GM21717 (cell line): ENCODE results near the gene RPS18.
"Not testable (repeated sequence)": the region's sequence is repeated elsewhere in the genome, so short reads cannot be mapped to it uniquely, and the experiment has no call there.

ENCODE experiments used
- ATAC-seq: cut with Tn5 transposase; IDR thresholded peaks from one replicate; pipeline ENCODE4 v1.9.1; 2021; ENCODE audit warnings: mild to moderate bottlenecking, moderate library complexity; ENCODE audit not compliant: unreplicated experiment

RPS18 gene

DNA sequence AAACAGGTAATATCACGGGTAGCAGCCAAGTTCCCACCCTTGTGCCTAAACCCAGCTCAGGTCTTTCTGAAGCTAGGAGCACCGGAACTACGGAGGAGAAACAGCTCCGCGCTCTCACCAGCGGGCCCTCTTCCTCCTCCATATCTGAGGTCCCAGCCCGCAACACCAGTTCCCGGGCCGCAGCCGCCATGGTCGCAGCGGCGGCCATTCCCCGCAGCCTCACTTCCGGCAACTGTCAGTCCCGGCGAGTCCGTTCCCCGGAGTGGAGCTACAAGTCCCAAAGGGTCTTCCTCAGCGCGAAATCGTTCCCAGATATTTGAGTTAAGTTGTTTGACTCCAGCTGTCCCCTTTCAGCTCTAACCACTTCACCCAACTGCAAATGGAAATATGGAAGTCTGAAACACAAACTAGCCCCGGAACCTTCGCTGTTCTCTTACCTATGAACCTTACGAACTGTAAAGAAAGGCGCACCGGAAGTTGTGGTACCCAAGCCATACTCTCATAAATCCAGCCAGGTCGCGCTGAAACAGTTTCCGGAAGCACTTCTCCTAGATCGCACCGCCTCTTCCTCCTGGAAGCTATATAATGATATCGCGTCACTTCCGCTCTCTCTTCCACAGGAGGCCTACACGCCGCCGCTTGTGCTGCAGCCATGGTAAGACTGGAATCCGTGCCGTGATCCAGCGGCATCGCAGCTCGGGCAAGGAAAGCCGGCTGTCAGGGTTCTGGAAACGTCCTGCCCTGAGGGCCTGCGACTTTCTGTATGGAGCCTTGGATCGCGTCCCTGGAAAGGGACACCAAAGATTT, at the start of gene RPS18, which contains the start of gene VPS52:
TSS of gene RPS18 (plus strand) at position 608 of the 807 bp plus-strand sequence. CDS start at position 653, 45 bp downstream.
TSS of gene VPS52 (minus strand) at position 409 of the 807 bp plus-strand sequence. CDS start at position 208, 201 bp downstream.
- ATAC-seq: peak; percentile 54

DNA sequence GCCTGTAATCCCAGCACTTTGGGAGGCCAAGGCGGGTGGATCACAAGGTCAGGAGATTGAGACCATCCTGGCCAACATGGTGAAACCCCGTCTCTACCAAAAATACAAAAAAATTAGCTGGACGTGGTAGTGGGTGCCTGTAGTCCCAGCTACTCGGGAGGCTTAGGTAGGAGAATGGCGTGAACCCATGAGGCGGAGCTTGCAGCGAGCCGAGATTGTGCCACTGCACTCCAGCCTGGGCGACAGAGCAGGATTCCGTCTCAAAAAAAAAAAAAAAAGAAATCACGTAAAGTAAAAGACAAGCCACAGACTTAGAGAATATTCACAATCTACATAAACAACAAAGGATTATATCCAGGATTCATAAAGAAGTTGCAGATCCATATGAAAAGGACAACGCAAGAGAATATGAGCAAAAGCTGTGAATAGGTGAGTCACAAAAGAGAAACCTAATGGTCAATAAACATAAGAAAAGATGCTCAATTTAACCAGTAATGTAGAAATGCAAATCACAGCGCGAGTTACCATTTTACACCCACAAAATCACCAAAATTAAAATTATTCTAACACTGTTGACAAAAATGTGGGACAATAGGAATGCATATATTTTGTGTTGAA, 45.3 kb upstream of the RPS18 start:
- ATAC-seq: not testable (repeated sequence)

DNA sequence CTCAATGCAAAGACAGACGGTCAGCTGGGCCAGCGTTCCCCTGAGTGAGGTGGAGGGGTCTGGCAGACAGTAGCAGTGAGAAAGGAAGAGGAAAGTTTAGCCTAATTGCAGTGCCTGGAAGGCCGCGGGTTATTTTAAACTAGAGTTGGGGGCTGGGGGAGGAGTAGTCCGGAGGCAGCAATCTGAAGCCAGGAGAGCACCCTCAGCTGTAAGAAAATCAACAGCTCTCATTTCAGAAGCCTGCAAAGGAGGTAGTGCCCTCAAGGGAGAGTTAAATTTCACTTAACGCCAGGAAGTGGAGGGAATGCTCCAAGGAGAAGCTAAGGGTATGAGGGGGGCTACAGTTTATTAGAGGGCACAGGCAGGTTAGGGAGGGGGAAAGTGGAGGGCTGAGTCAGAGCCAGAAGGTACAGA, 36.6 kb upstream of the RPS18 start:
- ATAC-seq: no peak

DNA sequence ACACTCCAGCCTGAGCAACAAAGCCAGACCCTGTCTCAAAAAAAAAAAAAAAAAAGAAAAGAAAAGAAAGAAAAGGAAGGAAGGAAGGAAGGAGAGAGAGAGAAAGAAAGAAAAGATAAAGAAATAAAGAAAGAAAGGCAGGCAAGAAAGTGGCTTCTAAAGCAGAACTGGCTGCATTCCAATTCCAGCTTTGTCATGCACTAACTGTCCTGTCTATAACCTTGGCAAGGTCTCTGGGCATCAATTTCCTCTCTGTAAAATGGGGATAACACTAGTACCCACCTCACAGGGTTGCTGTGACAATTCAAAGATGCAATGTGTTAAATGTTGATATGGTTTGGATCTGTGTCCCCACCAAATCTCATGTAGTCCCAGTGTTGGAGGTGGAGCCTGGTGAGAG, 35.5 kb upstream of the RPS18 start:
- ATAC-seq: no peak

DNA sequence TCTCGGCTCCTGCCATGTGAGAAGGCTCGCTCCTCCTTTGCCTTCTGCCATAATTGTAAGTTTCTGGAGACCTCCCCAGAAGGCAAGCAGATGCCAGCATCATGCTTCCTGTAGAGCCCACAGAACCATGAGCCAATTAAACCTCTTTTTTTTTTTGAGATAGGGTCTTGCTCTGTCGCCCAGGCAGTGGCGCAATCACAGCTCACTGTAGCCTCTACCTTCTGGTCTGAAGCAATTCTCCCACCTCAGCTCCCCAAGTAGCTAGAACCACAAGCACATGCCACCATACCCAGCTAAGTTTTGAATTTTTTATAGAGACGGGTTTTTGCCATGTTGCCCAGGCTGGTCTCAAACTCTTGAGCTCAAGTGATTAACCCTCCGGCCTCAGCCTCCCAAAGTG, 35.0 kb upstream of the RPS18 start:
- ATAC-seq: no peak

DNA sequence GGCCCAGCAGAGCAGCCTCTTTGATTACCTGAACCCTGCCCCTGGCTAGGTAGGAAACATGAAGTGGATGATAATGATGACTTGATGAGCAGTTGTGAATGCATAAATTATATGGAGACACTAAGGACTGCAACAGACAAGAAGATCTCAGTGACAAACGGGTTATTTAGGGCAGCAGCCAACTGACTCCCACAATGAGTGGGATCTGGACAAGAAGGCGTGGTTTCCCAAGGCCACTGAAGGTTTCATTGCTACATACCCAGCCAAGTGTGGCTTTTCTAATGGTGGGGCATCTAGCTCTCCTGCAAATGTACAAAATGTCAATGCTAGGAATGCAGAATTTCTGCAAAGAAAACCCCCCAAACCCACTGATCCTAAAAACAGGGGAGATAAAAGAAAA, 34.1 kb upstream of the RPS18 start:
- no peak for ATAC-seq

DNA sequence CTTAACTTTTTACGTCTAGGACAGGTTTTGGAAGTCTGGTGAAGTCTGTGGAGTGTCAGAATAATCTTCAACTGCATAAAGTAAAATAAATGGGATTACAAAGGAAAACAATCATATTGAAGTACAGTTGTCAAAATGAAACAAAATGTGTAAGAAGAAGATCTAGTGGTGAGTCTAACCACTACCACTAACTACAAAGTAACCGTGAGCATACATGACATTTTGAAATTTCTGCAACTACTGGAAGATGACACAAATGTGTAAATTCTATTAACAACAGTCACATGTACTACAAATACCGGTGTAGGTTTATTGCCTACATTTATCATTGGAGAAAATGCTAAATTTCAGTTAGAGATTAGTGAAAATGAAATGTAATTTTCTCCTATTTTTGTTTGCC, 29.9 kb upstream of the RPS18 start:
- ATAC-seq: no peak

DNA sequence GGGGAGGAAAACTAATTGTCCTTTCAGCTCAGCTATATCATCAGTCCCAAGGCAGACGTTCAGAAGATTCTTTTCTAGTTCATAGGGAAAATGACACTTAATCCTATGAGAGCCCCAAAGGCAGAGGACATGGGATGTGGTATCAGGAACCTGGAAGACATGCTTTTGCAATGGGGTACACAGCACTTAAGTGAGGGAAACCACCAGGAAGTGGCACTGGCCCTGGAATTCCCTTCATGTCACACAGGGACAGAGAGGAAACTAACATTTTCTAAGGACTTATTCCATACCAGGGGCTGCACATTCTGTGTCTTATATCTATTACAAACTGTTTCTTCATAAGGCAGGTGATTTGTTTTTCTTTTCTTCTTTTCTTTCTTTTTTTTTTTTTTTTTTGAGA, 28.4 kb upstream of the RPS18 start:
- no peak for ATAC-seq

DNA sequence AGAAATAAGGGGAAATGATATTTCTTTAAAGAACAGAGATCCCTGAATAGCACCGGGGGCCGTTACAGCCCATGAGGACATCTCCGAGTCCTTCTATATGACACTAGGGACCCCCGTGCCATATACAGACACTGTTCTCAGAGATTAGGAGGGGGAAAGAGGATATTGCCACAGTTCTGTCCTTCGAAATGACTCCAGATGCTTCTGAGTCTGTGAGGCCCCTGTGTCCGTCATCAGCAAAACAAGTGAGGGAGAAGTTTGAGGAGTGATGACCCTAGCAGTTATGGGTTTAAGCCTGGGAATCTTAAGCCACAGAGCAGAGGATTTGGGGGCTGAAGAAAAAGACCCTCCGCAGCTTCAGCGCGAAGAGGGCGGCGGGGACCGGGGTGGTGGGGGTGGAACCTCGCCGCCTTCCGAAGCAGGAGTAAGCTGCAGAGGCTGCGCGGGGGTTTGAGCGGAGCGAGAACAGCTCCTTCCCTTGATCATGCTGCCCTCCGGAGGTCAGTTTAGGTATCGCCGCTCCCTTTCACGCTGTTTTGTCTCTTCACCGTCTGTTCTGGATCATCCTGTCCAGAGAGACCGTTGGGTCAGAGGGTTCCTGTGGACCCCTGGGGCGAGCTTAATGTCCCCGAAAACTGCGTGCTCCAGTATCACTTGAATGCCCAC, 23.8 kb upstream of the RPS18 start:
- ATAC-seq: no peak

DNA sequence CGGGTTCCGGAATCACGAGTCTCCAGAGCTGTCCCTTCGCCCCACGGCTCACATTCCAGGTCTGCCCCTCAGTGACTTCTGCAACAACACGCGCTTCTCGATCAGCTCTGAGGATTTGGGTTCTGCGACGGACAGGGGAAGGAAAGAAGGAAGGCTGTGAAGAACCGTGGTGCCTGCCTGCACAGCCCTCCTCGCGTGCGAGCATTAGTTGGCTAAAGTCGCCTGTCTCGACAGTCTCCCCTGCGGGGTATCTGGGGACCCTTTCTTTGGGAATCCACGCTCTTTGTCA, 23.3 kb upstream of the RPS18 start:
- peak; percentile 16 for ATAC-seq

DNA sequence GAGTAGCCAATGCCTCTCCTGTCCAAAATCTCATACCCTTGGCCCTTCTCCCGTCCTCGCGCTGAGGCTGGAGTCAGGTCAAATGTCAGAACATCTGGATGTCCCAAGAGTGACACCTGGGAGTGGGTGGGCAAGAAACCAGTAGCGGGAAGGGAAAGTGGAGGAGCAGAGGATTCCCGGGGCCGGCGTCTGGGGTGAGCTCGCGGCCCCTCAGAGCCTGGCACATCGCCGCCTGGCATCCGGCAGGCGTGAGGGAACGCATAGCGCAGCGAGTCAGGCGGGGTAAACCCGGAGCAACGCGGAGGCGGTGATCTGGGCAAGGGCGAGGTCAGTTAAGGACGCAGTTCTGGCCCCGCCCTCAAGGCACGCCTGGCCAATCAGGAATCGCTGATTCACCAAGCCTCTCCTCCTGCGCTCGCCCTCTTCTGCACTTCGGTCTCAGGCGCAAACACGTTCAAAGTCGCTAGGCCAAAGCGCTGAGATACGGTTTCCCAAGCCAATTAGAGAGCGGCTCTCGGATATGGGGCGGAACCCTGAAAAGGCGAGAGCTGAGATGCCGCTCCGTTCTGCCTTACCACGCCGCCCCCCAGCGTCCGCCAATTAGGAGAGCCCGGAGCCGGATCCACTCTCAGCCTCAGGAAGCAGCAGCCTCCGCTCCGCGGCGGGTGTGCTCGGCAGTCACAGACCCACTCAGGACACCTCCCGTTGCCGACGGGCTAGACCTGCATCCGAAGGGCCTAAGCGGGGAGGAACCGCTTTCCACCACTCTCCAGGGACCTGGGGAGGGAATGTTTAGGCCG, 22.7 kb upstream of the RPS18 start:
- peak; percentile 83 for ATAC-seq

DNA sequence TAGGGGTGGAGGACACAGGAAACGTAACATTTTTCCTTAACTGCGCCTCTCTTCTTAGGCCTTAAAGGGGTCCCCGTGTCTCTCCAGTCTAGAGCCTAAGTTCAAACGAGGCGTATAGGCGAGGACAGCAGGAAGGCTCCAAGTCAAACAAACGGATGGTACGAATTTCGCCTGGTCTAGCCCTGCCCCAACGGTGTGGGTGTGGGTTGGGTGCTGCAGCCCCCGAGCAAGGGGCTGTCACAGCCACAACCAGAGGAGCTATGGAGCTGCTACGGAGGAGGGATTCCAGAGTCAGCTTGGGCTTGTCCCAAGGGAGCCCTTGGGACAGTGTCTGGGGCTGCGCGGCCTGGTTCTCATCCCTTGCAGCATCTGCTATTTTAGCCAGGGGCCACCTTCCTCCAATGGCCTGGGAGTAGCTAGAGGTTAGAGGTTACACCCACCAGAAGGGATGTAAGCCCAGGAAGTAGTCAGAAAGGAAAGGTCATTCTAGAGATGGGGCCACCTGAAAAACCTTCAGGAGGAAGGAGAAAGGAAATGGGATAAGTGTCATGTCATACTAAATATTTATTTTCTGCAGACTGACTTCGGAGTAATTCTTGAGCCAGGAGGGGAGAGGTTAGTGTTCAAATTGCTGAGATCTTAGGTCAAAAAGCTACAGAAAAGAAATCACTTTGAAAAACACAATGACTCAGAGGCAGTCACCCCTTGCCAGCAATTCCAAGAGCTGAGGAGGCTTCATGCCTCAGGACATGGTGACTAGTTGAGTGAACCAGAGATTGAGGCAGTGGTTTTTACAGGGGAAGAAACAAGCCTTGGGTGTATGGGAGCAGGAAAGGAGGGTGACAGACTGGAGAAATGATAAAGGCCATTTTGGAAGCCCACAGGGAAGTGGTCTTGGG, 21.9 kb upstream of the RPS18 start:
- ATAC-seq: peak; percentile 1

DNA sequence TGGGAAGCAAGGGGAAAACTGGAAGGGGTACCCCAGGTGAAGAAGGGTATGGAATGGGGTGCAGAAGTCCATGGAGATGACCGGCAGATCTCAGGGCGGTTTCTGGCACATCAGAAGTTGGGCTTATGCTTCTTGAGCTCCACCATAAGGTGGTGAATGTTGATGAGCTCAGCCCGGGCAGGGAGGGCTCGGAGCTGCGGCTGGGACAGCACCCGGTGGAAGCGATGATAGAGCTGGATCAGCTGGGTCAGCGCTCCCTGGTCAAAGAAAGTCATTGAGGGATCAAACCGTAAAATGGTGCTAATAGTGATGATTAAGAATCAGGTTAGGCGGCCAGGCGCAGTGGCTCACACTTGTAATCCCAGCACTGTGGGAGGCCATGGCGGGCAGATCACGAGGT, 21.1 kb upstream of the RPS18 start:
- ATAC-seq: no peak

DNA sequence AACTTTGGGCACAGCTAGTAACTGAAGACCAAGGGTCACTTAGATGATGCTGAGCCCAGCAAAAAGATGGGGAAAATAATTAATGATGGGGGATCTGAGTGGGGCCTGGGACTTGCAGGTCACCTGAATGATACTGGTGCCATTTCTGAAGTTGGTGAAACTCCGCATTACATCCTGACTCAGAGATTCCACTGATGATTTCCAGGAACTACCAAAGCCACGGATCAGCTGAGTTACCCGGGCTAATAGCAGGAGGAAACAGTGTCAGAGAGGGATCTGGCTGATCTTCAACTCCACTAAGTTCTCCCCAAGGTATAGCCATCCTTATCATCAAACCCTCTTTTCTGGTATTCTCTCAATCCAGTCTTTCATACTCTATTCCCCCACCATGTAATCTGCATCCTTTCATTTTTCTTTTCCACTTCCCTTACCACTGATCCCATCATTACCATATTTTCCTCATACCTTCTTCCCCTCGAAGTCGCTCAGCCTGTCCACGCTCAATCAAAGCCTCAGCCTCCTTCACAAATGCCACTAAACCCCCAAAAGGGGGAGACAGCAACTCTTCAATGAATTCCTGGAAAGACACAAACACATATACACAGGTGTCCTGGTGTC, 20.4 kb upstream of the RPS18 start:
- no peak for ATAC-seq

DNA sequence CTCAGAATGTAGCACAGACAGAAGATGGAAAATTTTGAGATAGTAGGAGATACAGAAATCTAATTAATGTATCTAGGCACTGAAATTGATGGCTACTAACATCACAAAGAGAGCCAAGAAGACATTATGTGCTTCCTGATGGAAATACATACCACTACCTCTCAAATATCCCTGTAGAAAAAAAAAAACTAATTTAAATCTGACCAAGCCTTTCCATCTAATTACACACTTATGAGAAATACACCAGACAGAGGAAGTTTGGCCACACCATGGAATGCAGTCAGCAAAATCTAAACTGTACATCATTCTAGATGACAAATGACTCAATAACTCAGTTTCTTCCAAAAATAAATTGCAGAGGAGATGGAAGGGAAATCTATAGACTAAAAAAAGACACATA, 19.1 kb upstream of the RPS18 start:
- no peak for ATAC-seq

DNA sequence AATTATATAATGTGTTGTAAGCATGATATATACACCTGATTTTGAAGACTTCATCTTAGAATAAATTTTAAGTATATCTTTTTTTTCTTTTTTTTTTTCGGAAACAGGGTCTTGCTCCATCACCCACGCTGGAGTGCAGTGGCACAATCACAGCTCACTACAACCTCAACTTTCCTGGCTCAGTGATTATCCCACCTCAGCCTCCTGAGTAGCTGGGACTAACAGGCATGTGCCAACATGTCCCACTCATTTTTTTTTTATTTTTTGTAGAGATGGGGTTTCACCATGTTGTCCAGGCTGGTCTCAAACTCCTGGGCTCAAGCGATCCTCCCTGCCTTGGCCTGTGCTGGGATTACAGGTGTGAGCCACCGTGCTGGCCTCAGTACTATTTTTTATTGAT, 17.3 kb upstream of the RPS18 start:
- no peak for ATAC-seq

DNA sequence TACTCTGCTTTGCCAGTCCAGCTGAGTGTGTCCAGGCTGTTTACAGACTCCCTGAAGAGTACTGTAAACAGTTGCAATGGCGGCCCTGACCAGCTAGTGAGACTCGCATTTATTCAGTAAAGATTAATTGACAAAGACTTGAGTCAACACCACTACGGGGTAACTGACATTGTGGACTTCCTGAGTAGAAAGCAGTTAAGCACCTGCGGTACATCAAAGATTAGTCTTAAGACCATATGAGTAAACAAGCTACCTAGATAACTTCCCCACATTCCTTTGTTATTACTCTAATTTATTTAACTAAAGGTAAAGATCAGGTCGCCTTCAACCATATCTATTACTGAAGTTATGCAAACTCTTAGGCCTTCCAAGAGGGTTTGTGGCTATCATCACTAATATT, 12.8 kb upstream of the RPS18 start:
- no peak for ATAC-seq

DNA sequence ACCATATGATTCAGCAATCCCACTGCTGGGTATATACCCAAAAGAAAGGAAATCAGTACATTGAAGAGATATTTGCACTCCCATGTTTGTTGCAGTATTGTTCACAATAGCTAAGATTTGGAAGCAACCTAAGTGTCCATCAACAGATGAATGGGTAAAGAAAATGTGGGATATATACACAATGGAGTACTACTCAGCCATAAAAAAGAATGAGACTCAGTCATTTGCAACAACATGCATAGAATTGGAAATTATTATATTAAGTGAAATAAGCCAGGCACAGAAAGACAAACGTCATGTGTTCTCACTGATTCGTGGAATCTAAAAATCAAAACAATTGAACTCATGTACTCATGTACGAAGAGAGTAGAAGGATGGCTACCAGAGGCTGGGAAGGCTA, 9.4 kb upstream of the RPS18 start:
- not testable (repeated sequence) for ATAC-seq

DNA sequence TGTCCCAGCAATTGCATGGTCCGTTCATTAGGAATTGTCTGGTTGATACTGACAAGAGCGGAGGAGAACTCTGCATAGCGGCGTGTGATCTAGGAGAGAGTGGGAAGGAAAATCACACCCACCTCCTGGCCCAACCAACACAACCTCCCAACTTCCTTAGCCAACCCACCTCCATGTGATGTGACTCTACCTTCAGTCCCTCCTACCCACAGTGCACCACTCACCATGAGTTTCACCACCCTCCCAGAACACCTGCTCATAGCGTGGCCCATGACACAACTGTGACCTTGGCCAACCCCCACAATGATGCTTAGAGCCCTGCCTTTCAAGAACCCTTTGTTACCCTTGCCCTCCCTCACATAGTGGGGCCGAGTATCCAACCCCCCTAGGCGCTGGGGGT, 7.9 kb upstream of the RPS18 start:
- ATAC-seq: no peak

DNA sequence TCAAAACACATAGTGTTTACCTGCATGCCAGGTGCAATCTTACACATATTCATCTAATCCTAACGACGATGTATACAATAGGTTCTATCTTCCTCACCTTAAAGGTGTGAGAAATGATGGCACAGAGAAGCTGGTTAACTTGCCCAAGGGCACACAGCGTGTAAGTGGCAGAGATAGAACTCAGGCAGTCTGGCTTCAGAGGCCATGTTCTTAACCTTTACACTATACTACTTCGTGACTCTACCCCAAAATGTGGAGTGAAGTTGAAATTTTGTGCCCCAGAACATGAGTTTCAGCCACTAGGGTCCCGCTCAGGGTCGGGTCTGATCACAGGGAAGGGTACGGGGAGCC, 783 bp upstream of the RPS18 start:
- ATAC-seq: no peak
